Measurements from ENCODE around the gene ZMYND11. TPM values are rescaled to one million over a fixed set of nuclear protein-coding genes. Genes with fewer than 3 reads are reported as not detected.

Gene ZMYND11
- total RNA-seq, 2 donors from 2014 or later = 34.2 to 37.7 TPM

DNA sequence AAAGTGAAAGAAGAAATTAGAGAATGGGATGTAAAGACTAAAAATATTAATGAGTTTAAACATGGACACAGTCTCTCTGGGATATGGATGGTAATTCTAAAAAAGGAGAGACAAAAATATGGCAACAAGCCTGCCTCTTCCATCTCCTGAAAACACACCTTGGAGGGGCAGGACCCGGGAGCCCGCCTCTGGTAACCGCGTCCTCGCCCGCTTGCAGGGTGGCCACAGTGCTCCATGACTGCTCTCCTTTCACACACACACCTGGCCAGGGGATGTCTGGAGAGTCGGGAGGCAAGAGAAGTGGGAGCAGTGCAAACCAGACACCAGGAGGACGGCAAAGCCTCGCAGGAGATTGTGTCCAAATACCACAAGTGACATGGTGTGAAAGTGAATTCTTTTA, 166.3 kb downstream of the ZMYND11 start:
- H3K27me3 Mint-ChIP-seq (ENCODE audit: insufficient read depth) = no peaks in the 10 kb centered on the region
- no peak overlapping the region for H3K4me3 Mint-ChIP-seq
- Histone ChIP-seq H3K36me3 (ENCODE audit: control insufficient read depth, insufficient read depth, low read length) (peaks cover 6% of the 10 kb centered on the region), H3K27ac (ENCODE audit: low read depth, low read length) (no peak overlapping the region), H3K27me3 (ENCODE audit: control insufficient read depth, insufficient read depth, low read length, poor library complexity, severe bottlenecking) (no peaks in the 10 kb centered on the region), H3K4me1 (ENCODE audit: control insufficient read depth, insufficient read depth, low read length) (no peaks in the 10 kb centered on the region), H3K9ac (ENCODE audit: extremely low read depth, low read length, poor library complexity, severe bottlenecking) (no peak overlapping the region), H3K9me3 (ENCODE audit: control insufficient read depth, low read length) (no peaks in the 10 kb centered on the region), H3K4me3 (ENCODE audit: low read length) (no peak overlapping the region)
- peaks cover 25% of the 10 kb centered on the region for H3K36me3 Mint-ChIP-seq (ENCODE audit: low read depth)
- no peak for DNase-seq
- no peaks in the 10 kb centered on the region for H3K4me1 Mint-ChIP-seq
- H3K9me3 Mint-ChIP-seq = no peaks in the 10 kb centered on the region
- TF ChIP-seq, protein P1, sequence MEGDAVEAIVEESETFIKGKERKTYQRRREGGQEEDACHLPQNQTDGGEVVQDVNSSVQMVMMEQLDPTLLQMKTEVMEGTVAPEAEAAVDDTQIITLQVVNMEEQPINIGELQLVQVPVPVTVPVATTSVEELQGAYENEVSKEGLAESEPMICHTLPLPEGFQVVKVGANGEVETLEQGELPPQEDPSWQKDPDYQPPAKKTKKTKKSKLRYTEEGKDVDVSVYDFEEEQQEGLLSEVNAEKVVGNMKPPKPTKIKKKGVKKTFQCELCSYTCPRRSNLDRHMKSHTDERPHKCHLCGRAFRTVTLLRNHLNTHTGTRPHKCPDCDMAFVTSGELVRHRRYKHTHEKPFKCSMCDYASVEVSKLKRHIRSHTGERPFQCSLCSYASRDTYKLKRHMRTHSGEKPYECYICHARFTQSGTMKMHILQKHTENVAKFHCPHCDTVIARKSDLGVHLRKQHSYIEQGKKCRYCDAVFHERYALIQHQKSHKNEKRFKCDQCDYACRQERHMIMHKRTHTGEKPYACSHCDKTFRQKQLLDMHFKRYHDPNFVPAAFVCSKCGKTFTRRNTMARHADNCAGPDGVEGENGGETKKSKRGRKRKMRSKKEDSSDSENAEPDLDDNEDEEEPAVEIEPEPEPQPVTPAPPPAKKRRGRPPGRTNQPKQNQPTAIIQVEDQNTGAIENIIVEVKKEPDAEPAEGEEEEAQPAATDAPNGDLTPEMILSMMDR (conservative IDR thresholded peaks at IDR 0.05) = no peak
- no peak overlapping the region for H3K27ac Mint-ChIP-seq
- WGBS, 2 experiments (ENCODE audit: insufficient coverage in 1 of 2, insufficient read length in 1 of 2) = 86 to 94% methylated on average over 1 to 9 of the region's 9 CpGs

Other genes with a start within 250 kb of the ZMYND11 start
- gene TUBB8, start 86.2 kb upstream of the ZMYND11 start, total RNA-seq = 1 to 10 TPM in 1 of 2 donors, under 1 TPM in 1; 0.90 to 1.9 TPM